ENCODE data around the gene SNAPC4.

The SNAPC4 gene, protein sequence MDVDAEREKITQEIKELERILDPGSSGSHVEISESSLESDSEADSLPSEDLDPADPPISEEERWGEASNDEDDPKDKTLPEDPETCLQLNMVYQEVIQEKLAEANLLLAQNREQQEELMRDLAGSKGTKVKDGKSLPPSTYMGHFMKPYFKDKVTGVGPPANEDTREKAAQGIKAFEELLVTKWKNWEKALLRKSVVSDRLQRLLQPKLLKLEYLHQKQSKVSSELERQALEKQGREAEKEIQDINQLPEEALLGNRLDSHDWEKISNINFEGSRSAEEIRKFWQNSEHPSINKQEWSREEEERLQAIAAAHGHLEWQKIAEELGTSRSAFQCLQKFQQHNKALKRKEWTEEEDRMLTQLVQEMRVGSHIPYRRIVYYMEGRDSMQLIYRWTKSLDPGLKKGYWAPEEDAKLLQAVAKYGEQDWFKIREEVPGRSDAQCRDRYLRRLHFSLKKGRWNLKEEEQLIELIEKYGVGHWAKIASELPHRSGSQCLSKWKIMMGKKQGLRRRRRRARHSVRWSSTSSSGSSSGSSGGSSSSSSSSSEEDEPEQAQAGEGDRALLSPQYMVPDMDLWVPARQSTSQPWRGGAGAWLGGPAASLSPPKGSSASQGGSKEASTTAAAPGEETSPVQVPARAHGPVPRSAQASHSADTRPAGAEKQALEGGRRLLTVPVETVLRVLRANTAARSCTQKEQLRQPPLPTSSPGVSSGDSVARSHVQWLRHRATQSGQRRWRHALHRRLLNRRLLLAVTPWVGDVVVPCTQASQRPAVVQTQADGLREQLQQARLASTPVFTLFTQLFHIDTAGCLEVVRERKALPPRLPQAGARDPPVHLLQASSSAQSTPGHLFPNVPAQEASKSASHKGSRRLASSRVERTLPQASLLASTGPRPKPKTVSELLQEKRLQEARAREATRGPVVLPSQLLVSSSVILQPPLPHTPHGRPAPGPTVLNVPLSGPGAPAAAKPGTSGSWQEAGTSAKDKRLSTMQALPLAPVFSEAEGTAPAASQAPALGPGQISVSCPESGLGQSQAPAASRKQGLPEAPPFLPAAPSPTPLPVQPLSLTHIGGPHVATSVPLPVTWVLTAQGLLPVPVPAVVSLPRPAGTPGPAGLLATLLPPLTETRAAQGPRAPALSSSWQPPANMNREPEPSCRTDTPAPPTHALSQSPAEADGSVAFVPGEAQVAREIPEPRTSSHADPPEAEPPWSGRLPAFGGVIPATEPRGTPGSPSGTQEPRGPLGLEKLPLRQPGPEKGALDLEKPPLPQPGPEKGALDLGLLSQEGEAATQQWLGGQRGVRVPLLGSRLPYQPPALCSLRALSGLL (N-terminal part only)

DNA sequence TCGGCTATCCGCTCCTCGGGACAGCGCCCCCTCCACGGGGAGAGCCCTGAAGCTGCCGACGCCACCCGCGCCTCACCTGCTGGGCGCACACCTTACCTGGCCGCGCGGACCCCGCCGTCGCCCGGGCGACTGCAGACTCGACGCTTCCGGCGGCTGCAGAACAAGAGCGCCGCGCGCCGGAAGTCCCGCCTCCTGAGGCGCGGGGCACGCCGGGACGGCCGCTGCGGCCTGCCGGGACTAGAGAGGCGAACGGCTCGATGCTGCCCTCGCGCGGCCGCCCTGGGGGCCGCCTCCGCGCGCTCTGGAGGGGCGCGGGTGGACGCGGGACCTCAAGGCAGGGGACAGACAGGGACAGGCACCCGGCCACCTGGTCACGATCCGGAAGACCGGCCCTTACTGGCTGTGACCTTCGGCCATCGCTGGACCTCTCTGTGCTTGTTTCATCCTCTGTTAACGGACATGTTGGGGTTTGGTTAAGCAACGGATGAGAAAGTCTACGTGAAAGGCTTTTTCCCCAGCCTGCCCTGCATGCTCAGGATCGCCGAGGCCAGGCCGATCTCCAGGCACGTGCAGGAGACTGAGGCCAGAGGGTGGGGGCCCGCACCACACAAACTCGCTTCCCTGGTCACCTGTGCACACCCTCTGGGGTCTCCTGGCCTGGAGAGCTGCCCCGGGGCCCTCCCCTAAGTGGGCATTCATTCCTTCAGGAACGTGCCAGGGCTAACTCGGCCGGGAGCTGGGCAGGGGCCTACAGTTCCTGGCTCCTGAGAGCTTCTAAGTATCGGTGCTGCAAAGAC, at the start of gene SNAPC4:
TSS of gene SNAPC4 (minus strand) at position 133 of the 797 bp plus-strand sequence. CDS start 1,742 bp downstream, outside the sequence.
- peak; percentile 98 for DNase-seq (ENCODE audit: low spot score)
- in situ Hi-C loops (cut with MboI; ENCODE audit: low pct_unique_long_range_greater_than_20kb, low sequenced_read_pairs, unreplicated experiment): no loop called here
- TF ChIP-seq, protein P1, sequence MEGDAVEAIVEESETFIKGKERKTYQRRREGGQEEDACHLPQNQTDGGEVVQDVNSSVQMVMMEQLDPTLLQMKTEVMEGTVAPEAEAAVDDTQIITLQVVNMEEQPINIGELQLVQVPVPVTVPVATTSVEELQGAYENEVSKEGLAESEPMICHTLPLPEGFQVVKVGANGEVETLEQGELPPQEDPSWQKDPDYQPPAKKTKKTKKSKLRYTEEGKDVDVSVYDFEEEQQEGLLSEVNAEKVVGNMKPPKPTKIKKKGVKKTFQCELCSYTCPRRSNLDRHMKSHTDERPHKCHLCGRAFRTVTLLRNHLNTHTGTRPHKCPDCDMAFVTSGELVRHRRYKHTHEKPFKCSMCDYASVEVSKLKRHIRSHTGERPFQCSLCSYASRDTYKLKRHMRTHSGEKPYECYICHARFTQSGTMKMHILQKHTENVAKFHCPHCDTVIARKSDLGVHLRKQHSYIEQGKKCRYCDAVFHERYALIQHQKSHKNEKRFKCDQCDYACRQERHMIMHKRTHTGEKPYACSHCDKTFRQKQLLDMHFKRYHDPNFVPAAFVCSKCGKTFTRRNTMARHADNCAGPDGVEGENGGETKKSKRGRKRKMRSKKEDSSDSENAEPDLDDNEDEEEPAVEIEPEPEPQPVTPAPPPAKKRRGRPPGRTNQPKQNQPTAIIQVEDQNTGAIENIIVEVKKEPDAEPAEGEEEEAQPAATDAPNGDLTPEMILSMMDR (IDR thresholded peaks at IDR 0.05; ENCODE audit: extremely low read depth, insufficient read depth, missing control alignments): peak; percentile 89

DNA sequence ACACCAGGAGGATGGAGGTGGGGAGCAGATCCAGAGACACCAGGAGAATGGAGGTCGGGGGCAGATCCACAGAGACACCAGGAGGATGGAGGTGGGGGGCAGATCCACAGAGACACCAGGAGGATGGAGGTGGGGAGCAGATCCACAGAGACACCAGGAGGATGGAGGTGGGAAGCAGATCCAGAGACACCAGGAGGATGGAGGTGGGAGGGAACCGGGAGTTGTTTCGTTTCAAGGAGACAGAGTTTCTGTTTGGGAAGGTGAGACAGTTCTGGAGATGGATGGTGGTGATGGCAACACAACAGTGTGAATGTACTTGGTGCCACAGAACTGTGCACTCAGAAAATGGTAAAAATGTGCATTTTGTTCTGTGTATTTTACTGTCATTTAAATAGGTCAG, 48.7 kb upstream of the SNAPC4 start:
- DNase-seq (ENCODE audit: low spot score): no peak
- TF ChIP-seq, protein P1 (IDR thresholded peaks at IDR 0.05; ENCODE audit: extremely low read depth, insufficient read depth, missing control alignments): no peak
- in situ Hi-C loops (cut with MboI; ENCODE audit: low pct_unique_long_range_greater_than_20kb, low sequenced_read_pairs, unreplicated experiment): no loop called here

DNA sequence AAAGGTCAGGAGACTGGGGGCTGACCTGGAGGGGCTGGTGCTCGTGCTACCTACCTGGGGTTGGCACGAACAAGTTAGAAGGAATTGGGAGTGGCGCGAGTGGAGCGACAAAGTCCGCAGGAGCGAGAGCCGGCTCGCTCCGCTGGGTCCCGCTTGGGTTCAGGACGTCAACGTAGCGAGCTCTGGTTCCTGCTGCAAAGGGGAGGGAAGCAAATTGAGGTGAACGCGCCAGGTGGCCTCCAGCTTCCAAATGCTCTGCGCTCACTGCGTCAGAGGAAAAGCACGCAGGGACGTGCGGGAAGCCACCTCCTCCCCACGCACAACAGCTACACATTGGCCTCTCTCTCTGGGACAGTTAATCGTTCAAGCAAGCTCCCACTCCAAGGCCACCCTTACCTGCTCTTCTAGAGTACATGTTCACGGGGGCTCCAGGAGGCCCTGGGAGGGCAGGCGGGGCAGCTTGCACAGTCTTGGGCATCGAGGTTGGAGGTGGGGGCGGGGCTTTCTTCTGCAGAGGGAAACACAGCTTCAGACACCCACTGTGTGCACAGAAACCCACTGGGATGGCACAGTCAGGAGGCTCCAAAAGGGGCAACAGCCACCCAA, 47.3 kb upstream of the SNAPC4 start:
- no peak for DNase-seq (ENCODE audit: low spot score)
- TF ChIP-seq, protein P1 (IDR thresholded peaks at IDR 0.05; ENCODE audit: extremely low read depth, insufficient read depth, missing control alignments): no peak
- in situ Hi-C loops (cut with MboI; ENCODE audit: low pct_unique_long_range_greater_than_20kb, low sequenced_read_pairs, unreplicated experiment): no loop called here

DNA sequence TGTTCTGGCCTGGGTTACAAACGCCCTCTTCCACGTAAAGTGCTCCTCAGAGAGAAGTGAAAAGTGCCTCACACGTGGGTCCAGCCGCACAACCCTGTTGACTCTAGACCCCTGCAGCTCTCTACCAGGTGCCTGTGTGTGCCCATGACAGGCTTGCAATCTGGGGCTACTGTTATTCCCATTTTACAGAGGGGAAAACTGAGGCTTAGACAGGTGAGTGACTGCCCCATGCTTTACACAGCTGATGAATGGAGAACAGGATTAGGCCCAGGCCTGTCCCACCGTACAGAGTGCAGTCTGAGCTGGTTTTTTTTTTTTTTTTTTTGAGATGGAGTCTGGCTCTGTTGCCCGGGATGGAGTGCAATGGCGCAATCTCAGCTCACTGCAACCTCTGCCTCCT, 45.8 kb upstream of the SNAPC4 start:
- TF ChIP-seq, protein P1 (IDR thresholded peaks at IDR 0.05; ENCODE audit: extremely low read depth, insufficient read depth, missing control alignments): no peak
- DNase-seq (ENCODE audit: low spot score): no peak
- in situ Hi-C loops (cut with MboI; ENCODE audit: low pct_unique_long_range_greater_than_20kb, low sequenced_read_pairs, unreplicated experiment): no loop called here

DNA sequence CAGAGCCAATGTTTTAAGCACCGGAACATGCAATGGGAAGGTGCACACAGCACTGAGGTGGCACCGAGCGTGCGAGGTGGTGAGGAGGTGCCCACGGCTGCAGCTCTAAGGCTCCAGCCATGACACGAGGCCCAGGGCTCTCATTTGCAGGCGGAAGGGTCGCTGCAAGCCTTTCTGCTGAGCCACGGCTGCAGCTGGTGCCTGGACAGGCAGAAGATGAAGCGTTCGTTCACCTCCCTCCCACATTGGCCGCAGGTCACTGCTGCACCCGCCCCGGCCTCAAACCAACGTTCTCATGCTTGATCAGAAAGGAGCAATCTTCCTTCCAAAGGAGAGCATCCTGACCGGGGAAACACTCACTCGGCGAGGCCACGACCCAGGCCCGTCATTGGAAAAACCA, 44.1 kb upstream of the SNAPC4 start:
- in situ Hi-C loops (cut with MboI; ENCODE audit: low pct_unique_long_range_greater_than_20kb, low sequenced_read_pairs, unreplicated experiment): no loop called here
- DNase-seq (ENCODE audit: low spot score): no peak
- TF ChIP-seq, protein P1 (IDR thresholded peaks at IDR 0.05; ENCODE audit: extremely low read depth, insufficient read depth, missing control alignments): no peak

Data from GM13977 (cell line).